CD14-positive monocyte (primary cell): Measurements from ENCODE around the gene BCAR1. TPM values are rescaled to one million over a fixed set of nuclear protein-coding genes. Genes with fewer than 3 reads are reported as not detected.

ENCODE experiments used
- DNase-seq, 3 donors: peaks; one replicate each; pipeline ENCODE4 v3.0.0-alpha.2; 2011 to 2022
- H2AFZ ChIP-seq: 2 replicates; pipeline ENCODE4 v1.6.0; 2012; ENCODE audit warnings: mild to moderate bottlenecking, low read depth, low read length, inconsistent platforms; ENCODE audit not compliant: insufficient read depth, poor library complexity, severe bottlenecking
- H3K27ac ChIP-seq, 2 donors: 1 replicate in 1 of 2; 2 replicates in 1 of 2; pipeline ENCODE4 v1.5.1; 2012 to 2013; ENCODE audit warnings: low read length in 2 of 2, control low read depth in 1 of 2, inconsistent platforms in 1 of 2, low read depth in 1 of 2, mild to moderate bottlenecking in 1 of 2
- H3K27me3 ChIP-seq, 2 donors: one replicate each; pipeline versions ENCODE4 v1.6.0 to v1.6.1; 2011 to 2013; ENCODE audit warnings: low read length in 2 of 2; ENCODE audit not compliant: control insufficient read depth in 2 of 2, insufficient read depth in 2 of 2
- H3K36me3 ChIP-seq, 2 donors: replicated peaks in 1 of 2; 1 replicate in 1 of 2; 2 replicates in 1 of 2; pipeline versions ENCODE4 v1.5.1 to v1.6.1; 2012 to 2013; ENCODE audit warnings: low read length in 2 of 2, control low read depth in 1 of 2, inconsistent platforms in 1 of 2, mild to moderate bottlenecking in 1 of 2; ENCODE audit not compliant: insufficient read depth in 2 of 2, control insufficient read depth in 1 of 2
- H3K4me1 ChIP-seq, 2 donors: 1 replicate in 1 of 2; 2 replicates in 1 of 2; pipeline versions ENCODE4 v1.5.1 to v1.6.1; 2012 to 2013; ENCODE audit warnings: low read length in 2 of 2, control low read depth in 1 of 2, inconsistent platforms in 1 of 2, mild to moderate bottlenecking in 1 of 2, moderate library complexity in 1 of 2; ENCODE audit not compliant: insufficient read depth in 2 of 2, control insufficient read depth in 1 of 2
- H3K4me2 ChIP-seq: replicated peaks from 2 replicates; pipeline ENCODE3; 2012; ENCODE audit warnings: low read length, moderate library complexity, mild to moderate bottlenecking; ENCODE audit not compliant: poor library complexity, severe bottlenecking; ENCODE audit errors: extremely low read depth
- H3K4me3 ChIP-seq, 3 experiments: fragments of 200-600 bp in 1 of 3; sonication (generic) in 1 of 3; replicated peaks in 1 of 3; 1 replicate in 2 of 3; 2 replicates in 1 of 3; pipeline ENCODE4 v1.5.1; 2011 to 2013; ENCODE audit warnings: low read length in 3 of 3, mild to moderate bottlenecking in 3 of 3, control low read depth in 2 of 3, low read depth in 2 of 3, inconsistent platforms in 1 of 3, moderate library complexity in 1 of 3
- H3K79me2 ChIP-seq: 2 replicates; pipeline ENCODE4 v1.6.0; 2012; ENCODE audit warnings: mild to moderate bottlenecking, control low read depth, inconsistent platforms, low read length, moderate library complexity; ENCODE audit not compliant: insufficient read depth
- H3K9ac ChIP-seq: 2 replicates; pipeline ENCODE4 v1.6.0; 2017; ENCODE audit warnings: low read length, mild to moderate bottlenecking; ENCODE audit not compliant: insufficient read depth, poor library complexity, severe bottlenecking
- H3K9me3 ChIP-seq, 2 donors: replicated peaks in 1 of 2; 1 replicate in 1 of 2; 2 replicates in 1 of 2; pipeline versions ENCODE4 v1.5.1 to v1.6.1; 2012 to 2013; ENCODE audit warnings: low read length in 2 of 2, control low read depth in 1 of 2; ENCODE audit not compliant: control insufficient read depth in 1 of 2, insufficient read depth in 1 of 2
- H4K20me1 ChIP-seq: 2 replicates; pipeline ENCODE4 v1.6.0; 2012; ENCODE audit warnings: mild to moderate bottlenecking, low read length, control low read depth, moderate library complexity; ENCODE audit not compliant: insufficient read depth
- H3K27ac Mint-ChIP-seq, 7 donors: one replicate each; pipeline ENCODE4 v1.8.0; 2020; ENCODE audit warnings: mild to moderate bottlenecking in 7 of 7, mixed read lengths in 7 of 7, moderate library complexity in 6 of 7, inconsistent platforms in 2 of 7
- H3K27me3 Mint-ChIP-seq, 3 donors: one replicate each; pipeline ENCODE4 v1.8.0; 2021 to 2022; ENCODE audit warnings: low read depth in 3 of 3, mild to moderate bottlenecking in 3 of 3, mixed read lengths in 3 of 3, moderate library complexity in 3 of 3, inconsistent platforms in 1 of 3
- H3K36me3 Mint-ChIP-seq, 2 donors: one replicate each; pipeline ENCODE4 v1.8.0; 2020; ENCODE audit warnings: mixed read lengths in 2 of 2, inconsistent platforms in 1 of 2, mild to moderate bottlenecking in 1 of 2
- H3K4me1 Mint-ChIP-seq: one replicate; pipeline ENCODE4 v1.8.0; 2020; ENCODE audit warnings: mild to moderate bottlenecking, mixed read lengths
- H3K4me3 Mint-ChIP-seq, 2 donors: one replicate each; pipeline ENCODE4 v1.8.0; 2020; ENCODE audit warnings: mild to moderate bottlenecking in 2 of 2, mixed read lengths in 2 of 2, moderate library complexity in 1 of 2
- H3K9me3 Mint-ChIP-seq, 7 donors: one replicate each; pipeline ENCODE4 v1.8.0; 2020 to 2022; ENCODE audit warnings: mixed read lengths in 7 of 7, mild to moderate bottlenecking in 6 of 7, moderate library complexity in 6 of 7, inconsistent platforms in 2 of 7
- WGBS: methylation state at CpG from one replicate; pipeline ENCODE4 v1.1.5; 2013; ENCODE audit warnings: missing lambda C conversion rate; ENCODE audit not compliant: insufficient coverage; 5-methylcytosine and 5-hydroxymethylcytosine counted together
- intact Hi-C, 2 donors: fragments of 100-400 bp; cut with micrococcal nuclease; formaldehyde crosslinking; loops; one replicate each; pipeline versions ENCODE4 v1.15.0 to v1.15.1; 2023
- polyA plus RNA-seq, 3 donors: library from polyadenylated mRNA; depleted of rRNA in 1 of 3; unstranded in 2 of 3; stranded (reverse) in 1 of 3; fragments of 300-500 nt in 2 of 3; fragments of >200 nt in 1 of 3; fragmentation: Illumina TruSeq in 2 of 3; gene quantifications; 1 replicate in 2 of 3; 2 replicates in 1 of 3; pipeline ENCODE4 v1.2.3, GENCODE V29; 2012 to 2021
- TF ChIP-seq, protein P1 (sequence below): fragments of 200-600 bp; IDR thresholded peaks from one replicate; pipeline ENCODE4 v1.8.0; 2022; ENCODE audit warnings: antibody characterized with exemption, mild to moderate bottlenecking

BCAR1 gene
- polyA plus RNA-seq, 3 donors: not detected

DNA sequence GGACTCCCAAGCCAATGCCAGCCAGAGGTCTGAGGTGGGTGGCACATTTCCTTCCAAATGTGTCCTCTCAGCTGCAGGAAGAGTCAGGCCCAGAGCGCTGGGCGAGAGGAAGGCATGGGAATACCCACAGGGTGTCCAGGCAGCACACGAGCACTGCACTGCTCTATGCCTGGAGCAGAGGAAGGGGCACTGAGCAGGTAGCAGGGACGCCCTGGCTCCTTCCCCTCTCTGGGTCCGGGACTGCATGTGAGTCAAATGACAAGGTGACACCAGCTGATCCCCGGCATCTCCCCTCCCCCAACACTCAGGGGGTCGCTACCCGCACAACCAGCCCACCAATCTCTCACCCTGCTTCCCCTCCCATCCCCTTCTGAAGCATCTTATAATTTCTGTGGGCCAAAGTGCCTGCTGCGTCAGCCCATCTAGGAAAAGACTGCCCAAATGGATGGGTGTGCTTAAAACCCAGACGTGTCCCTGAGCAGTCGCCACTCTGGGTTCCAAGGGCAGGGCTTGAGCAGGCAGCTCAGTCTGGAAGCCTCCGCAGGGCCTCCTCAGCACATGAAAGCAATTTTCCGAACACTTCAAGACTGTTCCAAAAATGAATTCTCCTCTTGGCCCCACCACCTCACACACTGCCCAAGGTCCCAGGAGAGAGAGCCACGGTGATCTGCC is 12.0 kb upstream of the BCAR1 start:
- no peak overlapping the region for H3K27ac ChIP-seq
- H3K27ac Mint-ChIP-seq: no peak overlapping the region
- DNase-seq: no peak
- peaks cover 0 to 5% of the 10 kb centered on the region in 2 donors for H3K4me1 ChIP-seq
- intact Hi-C loops: no loop called here
- no peaks in the 10 kb centered on the region for H4K20me1 ChIP-seq
- peaks cover 0 to 15% (median 2%) of the 10 kb centered on the region in 7 donors for H3K9me3 Mint-ChIP-seq
- no peak overlapping the region for H3K9ac ChIP-seq
- H3K79me2 ChIP-seq: no peaks in the 10 kb centered on the region
- peak overlapping the region in 1 of 2 donors; percentile 64 for H3K4me3 Mint-ChIP-seq
- H3K27me3 ChIP-seq: peaks cover 26 to 91% of the 10 kb centered on the region in 2 donors
- H3K4me2 ChIP-seq: no peak overlapping the region
- 81% methylated on average over 12 of the region's 14 CpGs for WGBS
- no peak overlapping the region for H3K4me3 ChIP-seq
- H3K36me3 ChIP-seq: no peaks in the 10 kb centered on the region
- peaks cover 80 to 97% (median 86%) of the 10 kb centered on the region in 3 donors for H3K27me3 Mint-ChIP-seq
- peaks cover 0 to 1% of the 10 kb centered on the region in 2 donors for H3K36me3 Mint-ChIP-seq
- peaks cover 5% of the 10 kb centered on the region for H3K4me1 Mint-ChIP-seq
- H2AFZ ChIP-seq: no peak overlapping the region
- peaks cover 0 to 4% of the 10 kb centered on the region in 2 donors for H3K9me3 ChIP-seq
- TF ChIP-seq, protein P1, sequence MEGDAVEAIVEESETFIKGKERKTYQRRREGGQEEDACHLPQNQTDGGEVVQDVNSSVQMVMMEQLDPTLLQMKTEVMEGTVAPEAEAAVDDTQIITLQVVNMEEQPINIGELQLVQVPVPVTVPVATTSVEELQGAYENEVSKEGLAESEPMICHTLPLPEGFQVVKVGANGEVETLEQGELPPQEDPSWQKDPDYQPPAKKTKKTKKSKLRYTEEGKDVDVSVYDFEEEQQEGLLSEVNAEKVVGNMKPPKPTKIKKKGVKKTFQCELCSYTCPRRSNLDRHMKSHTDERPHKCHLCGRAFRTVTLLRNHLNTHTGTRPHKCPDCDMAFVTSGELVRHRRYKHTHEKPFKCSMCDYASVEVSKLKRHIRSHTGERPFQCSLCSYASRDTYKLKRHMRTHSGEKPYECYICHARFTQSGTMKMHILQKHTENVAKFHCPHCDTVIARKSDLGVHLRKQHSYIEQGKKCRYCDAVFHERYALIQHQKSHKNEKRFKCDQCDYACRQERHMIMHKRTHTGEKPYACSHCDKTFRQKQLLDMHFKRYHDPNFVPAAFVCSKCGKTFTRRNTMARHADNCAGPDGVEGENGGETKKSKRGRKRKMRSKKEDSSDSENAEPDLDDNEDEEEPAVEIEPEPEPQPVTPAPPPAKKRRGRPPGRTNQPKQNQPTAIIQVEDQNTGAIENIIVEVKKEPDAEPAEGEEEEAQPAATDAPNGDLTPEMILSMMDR: no peak

DNA sequence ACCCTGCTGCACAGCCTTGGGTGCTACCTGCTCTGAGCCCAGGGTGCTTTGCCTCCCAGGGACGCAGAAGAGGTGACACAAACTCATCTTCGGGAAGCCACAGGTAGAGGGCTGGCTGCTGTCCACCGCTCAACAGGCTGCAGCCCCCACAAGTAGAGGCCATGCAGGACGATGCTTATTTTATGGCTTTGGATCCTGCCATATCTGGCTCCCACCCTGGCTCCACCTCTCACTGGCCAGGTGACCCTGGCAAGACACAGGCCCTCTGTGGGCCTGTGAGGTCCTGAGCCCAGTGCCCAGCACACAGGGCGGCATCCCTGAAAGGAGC is 11.3 kb upstream of the BCAR1 start:
- no peak overlapping the region for H3K4me2 ChIP-seq
- H2AFZ ChIP-seq: no peak overlapping the region
- DNase-seq: no peak
- Mint-ChIP-seq H3K4me3 (peak overlapping the region in 1 of 2 donors; percentile 64), H3K27me3 (peaks cover 81 to 97% (median 88%) of the 10 kb centered on the region in 3 donors), H3K9me3 (peaks cover 0 to 15% (median 2%) of the 10 kb centered on the region in 7 donors), H3K4me1 (peaks cover 5% of the 10 kb centered on the region), H3K27ac (no peak overlapping the region), H3K36me3 (peaks cover 0 to 1% of the 10 kb centered on the region in 2 donors)
- intact Hi-C loops: no loop called here
- TF ChIP-seq, protein P1: no peak
- H3K4me3 ChIP-seq: no peak overlapping the region
- H3K79me2 ChIP-seq: no peaks in the 10 kb centered on the region
- H3K27ac ChIP-seq: no peak overlapping the region
- H3K9ac ChIP-seq: no peak overlapping the region
- peaks cover 26 to 92% of the 10 kb centered on the region in 2 donors for H3K27me3 ChIP-seq
- H3K4me1 ChIP-seq: peaks cover 0 to 5% of the 10 kb centered on the region in 2 donors
- H4K20me1 ChIP-seq: no peaks in the 10 kb centered on the region
- no peaks in the 10 kb centered on the region for H3K36me3 ChIP-seq
- 98% methylated on average over 4 of the region's 5 CpGs for WGBS
- H3K9me3 ChIP-seq: peaks cover 0 to 4% of the 10 kb centered on the region in 2 donors
